H1 (cell line): ENCODE results near the gene GMCL1. TPM values are rescaled to one million over a fixed set of nuclear protein-coding genes. Genes with fewer than 3 reads are reported as not detected.

ENCODE experiments used
- CBX8 ChIP-seq: fragments of 300-800, 300-1000 bp; sonication (generic); IDR thresholded peaks from 2 replicates; pipeline ENCODE4 v1.7.1; 2016; ENCODE audit warnings: low read depth, low read length, borderline replicate concordance
- CHD7 ChIP-seq: fragments of 300-600 bp; sonication (generic); IDR thresholded peaks from 2 replicates; pipeline ENCODE4 v1.7.1; 2012; ENCODE audit warnings: low read length, moderate library complexity, mild to moderate bottlenecking, inconsistent platforms; ENCODE audit not compliant: insufficient replicate concordance
- KDM5A ChIP-seq: fragments of 200-600 bp; IDR thresholded peaks from 2 replicates; pipeline ENCODE4 v1.7.1; 2012; ENCODE audit warnings: mild to moderate bottlenecking, low read length, inconsistent platforms, mixed read lengths
- SIRT6 ChIP-seq: IDR thresholded peaks from one replicate; pipeline ENCODE4 v1.7.1; 2012; ENCODE audit warnings: low read length, inconsistent platforms
- polyA plus RNA-seq, 7 experiments: library from polyadenylated mRNA; depleted of rRNA in 3 of 7; stranded (reverse) in 5 of 7; unstranded in 2 of 7; fragments of >200 nt in 5 of 7; fragments of 200-250 nt in 2 of 7; gene quantifications; 1 replicate in 5 of 7; 2 replicates in 1 of 7; 4 replicates in 1 of 7; pipeline versions ENCODE4 v1.2.1 to v1.2.3, GENCODE V29; 2011 to 2013; ENCODE audit warnings: missing spikeins in 2 of 7, mixed read lengths in 2 of 7
- total RNA-seq: library from RNA; stranded (reverse); fragmentation: NEBNext Ultra II Directional; extraction: Animal tissue kit (Norgen Biotek cat#: 25700); gene quantifications from 2 replicates; pipeline ENCODE4 v1.2.1, GENCODE V29; 2021

GMCL1 gene
- total and polyA plus RNA-seq, 2 of the 8 experiments (the other 6 are each of a cell fraction or from before 2014, with no cell fraction given): 6.5 to 21.9 TPM

DNA sequence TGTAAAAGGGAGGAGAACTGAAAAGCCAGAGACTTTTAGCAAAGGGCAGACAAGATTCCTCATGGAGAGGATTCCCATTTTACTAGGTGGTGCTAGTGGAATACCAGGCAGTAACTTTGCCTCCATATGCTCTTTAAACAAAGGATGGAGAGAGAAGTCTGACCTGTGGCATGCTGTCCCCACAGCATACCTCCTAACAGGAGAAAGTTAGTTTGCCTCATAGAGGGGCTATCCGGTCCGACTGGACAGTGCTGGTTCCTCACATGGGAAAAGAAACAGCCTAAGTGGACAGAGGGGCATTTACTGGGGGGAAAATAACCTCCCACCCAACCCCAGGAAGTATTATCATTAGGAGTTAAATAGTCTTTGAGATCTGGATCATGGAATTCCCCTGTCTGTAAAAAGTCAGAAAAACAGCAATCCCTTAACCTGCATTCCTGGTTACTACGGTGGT, 31.6 kb upstream of the GMCL1 start (continued):
- TF ChIP-seq CHD7 (no peak), KDM5A (no peak), SIRT6 (no peak), CBX8 (no peak)
